RPMI7951 (cell line): Measurements from ENCODE around the gene GMPR2. TPM values are rescaled to one million over a fixed set of nuclear protein-coding genes. Genes with fewer than 3 reads are reported as not detected.

Experiments used
- DNase-seq: peaks from one replicate; pipeline ENCODE4 v3.0.0-alpha.2; 2012; ENCODE audit warnings: low read depth
- total RNA-seq: library from RNA; depleted of rRNA; stranded (reverse); fragments of >200 nt; shearing (Covaris generic); gene quantifications from 2 replicates; pipeline ENCODE4 v1.2.3, GENCODE V29; 2014

GMPR2 gene
- total RNA-seq, 1 experiment from 2014 or later = 52.9 TPM

- no peak for DNase-seq
Measured at GRCh38 chr14:24268225-24268624, 35.5 kb downstream of the GMPR2 start.

DNA sequence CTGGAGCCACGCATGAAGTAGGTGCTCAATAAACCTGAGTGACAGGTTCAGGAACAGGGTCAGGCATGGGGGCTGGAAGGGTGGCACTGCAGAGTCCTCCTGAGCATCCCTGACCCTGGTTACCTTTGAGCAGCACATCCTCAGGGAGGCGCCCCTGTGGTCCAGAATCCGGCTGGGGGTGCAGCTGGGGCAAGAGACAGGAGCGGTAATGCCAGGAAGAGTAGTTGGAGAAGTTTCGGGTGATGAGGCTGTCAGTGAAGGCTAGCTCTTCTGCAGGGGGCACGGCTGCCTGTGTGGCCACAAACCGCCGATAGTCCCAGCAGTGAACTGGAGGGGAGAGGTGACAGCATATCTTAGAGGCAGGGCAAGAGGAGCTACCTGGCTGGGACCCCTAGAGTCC, 36.6 kb downstream of the GMPR2 start:
- no peak for DNase-seq

DNA sequence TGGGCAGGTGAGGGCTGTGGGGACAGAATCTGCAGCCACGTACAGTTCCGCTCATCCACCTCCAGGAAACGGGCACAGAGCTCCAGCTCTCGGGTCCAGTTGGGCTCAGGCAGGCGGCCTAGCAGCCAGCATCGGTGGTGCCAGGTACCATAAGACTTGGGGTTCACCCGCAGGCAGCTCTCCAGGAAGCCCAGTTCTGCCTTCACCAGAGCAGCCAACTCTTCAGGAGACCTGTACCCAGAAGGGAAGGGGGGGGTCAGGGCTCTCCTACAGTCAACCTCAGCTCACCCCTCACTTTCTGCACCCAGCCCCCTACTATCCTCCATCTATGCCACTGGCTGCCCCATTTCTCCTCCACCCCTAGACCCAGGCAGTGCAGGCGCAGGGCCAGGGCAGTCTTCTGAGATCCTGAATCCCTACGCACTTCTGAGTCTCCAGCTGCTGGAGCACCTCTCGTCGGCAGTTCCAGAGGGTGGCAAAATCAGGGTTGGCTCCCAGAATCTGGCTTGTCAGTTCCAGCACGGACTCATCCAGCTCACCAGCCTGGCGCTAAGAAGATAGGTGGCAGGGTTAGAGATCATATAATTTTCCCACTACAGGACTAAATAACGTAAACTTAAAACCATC, 37.3 kb downstream of the GMPR2 start:
- no peak for DNase-seq

- DNase-seq = no peak
Measured at GRCh38 chr14:24270537-24271133, 37.9 kb downstream of the GMPR2 start.

GRCh38 chr14:24271134-24271833, 38.6 kb downstream of the GMPR2 start, which contains the start of gene RABGGTA:
RABGGTA (minus strand) TSS chr14:24271597; CDS start chr14:24271115, 482 bp downstream.
- DNase-seq = peak; percentile 82

- no peak for DNase-seq
Measured at GRCh38 chr14:24271834-24272263, 39.1 kb downstream of the GMPR2 start.

- DNase-seq = no peak
Measured at GRCh38 chr14:24272467-24272866, 39.7 kb downstream of the GMPR2 start.

GRCh38 chr14:24273422-24273998, 40.8 kb downstream of the GMPR2 start:
- DNase-seq = no peak

GRCh38 chr14:24274101-24274543, 41.4 kb downstream of the GMPR2 start:
- no peak for DNase-seq

DNA sequence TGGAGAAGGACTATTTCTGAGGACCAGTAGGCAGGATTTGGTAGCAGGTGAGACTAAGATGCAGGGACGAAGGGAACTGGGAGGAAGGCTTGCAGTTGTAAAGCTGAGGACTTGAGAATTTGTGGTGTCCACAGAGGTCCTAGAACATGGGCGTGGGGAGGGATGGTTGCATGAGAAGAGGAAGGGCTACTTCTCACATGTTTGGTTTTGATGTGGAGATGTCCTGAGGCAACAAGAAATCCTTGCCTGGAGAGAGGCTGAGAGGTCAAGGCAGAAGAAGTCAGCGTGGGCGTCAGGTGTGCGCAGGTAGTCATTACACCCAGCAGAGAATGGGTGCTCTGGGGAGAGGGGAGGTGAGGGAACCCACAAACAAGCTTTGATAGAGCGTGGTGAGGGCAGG, 44.3 kb downstream of the GMPR2 start:
- DNase-seq = no peak

DNA sequence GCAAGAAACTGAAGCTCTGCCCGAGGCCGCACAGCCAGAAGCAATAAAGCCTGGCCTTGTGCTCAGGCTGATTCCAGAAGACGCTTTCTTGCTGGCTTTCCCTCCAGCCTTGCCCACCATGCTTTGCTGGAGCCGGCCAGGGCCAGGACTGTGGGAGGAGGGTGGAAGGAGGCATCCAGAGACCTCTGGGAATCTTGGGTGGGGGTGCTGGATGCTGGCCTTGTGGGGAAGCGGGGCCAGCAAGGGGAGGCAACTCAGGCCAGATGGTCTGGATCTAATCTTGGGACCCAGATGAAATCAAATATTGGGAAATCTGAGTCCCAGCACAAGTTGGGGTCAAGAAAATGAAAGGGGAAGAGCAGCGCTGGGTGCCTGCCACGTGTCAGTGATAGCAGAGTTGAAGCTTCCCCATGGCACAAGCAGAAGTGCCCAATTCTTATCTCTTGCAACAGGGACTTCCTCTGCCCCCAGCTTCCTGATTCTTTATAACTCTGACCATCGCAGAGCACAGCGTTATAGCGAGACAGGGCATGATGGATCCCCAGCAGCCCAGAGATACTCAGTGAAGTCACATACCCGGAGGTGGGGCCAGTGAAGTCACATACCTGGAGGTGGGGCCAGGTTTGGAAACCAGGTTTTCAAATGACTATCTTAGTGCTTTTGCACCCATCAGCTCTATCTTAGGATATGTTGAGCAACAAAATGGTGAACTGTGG, 45.0 kb downstream of the GMPR2 start:
- no peak for DNase-seq

GRCh38 chr14:24278424-24278823, 45.7 kb downstream of the GMPR2 start:
- no peak for DNase-seq

DNA sequence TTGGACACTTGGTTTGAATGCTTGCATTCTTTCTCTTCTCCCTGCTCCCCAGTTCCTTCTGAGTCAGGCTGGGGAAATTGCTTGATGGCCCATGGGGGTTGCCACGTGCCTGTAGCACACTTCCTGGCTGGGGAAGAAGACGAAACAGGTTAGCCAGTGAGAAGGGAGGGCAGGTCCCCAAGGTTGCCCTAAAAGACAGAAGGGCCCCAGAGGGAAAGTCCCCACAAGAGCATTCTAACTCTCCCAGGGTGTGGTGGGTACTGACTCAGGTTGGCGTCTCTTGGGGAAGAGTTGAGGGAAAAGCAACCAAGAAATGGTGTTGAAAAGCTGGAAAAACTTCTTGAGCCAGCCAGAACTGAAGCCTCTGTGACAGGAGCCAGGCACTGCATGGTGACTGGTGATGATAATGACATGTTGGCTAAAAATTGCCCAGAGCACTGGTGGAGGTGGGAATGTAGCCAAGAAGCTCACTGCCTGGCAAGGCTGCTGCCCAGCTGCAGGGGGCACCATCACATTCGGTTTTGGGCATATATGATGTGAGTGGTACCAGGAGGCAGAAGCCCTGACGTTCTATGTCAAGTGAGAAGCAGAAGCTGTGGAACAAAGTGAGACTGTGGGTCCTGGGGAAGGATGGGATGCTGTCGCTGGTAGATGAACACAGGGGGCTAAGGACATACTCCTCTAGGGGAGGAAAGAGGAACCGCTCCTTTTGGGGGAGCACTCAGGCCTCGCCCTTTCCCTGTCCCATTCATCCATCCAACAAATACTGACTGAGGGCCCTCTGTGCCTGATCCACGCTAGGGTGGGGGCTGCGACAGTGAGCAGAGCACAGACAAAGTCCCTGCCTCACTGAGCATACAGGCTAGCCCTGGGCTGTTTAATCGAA, 46.8 kb downstream of the GMPR2 start:
- peak; percentile 30 for DNase-seq

- DNase-seq = no peak
Measured at GRCh38 chr14:24280797-24281460, 48.2 kb downstream of the GMPR2 start.

GRCh38 chr14:24281636-24282035, 48.9 kb downstream of the GMPR2 start:
- no peak for DNase-seq

GRCh38 chr14:24282736-24283135, 50.0 kb downstream of the GMPR2 start:
- no peak for DNase-seq

GRCh38 chr14:24283796-24284460, 51.2 kb downstream of the GMPR2 start:
- no peak for DNase-seq

GRCh38 chr14:24284501-24285035, 51.8 kb downstream of the GMPR2 start:
- no peak for DNase-seq

- DNase-seq = no peak
Measured at GRCh38 chr14:24285351-24285750, 52.6 kb downstream of the GMPR2 start.

- no peak for DNase-seq
Measured at GRCh38 chr14:24286996-24287395, 54.3 kb downstream of the GMPR2 start.
